ENCODE data around the gene NFATC1. TPM values are rescaled to one million over a fixed set of nuclear protein-coding genes. Genes with fewer than 3 reads are reported as not detected.

NFATC1 gene
- 2.2 and 3.4 TPM in 2 replicates for total RNA-seq (2014; rRNA removed; shearing (Covaris generic))

GRCh38 chr18:79395761-79396404 is at the start of gene NFATC1:
Gene NFATC1 (plus strand): TSS chr18:79395930. CDS start chr18:79396225, 295 bp downstream.
- no peaks in the 10 kb centered on the region for H3K36me3 ChIP-seq
- peaks cover 33% of the 10 kb centered on the region for H3K4me1 ChIP-seq (replicated peaks)
- H3K27ac ChIP-seq = 0 out of 2 replicates have a peak within 1 kb of the TSS, but pooled peaks have one; percentile 11
- H3K27me3 ChIP-seq (replicated peaks) = no peaks in the 10 kb centered on the region; the same call in 1 of the 2 replicates
- H3K9me3 ChIP-seq (replicated peaks) = 0 out of 2 replicates have a peak, but pooled peaks cover 2% of the 10 kb centered on the region
- H3K4me3 ChIP-seq = peak within 1 kb of the TSS; percentile 58
- DNase-seq (ENCODE audit: low read depth in 1 of 2, low spot score in 2 of 2) = peak; percentile 43 to 81

GRCh38 chr18:79345981-79346380 is 49.7 kb upstream of the NFATC1 start:
- Histone ChIP-seq H3K9me3 (replicated peaks) (no peaks in the 10 kb centered on the region), H3K27ac (no peak overlapping the region), H3K4me1 (replicated peaks) (no peaks in the 10 kb centered on the region), H3K36me3 (peaks cover 24% of the 10 kb centered on the region), H3K4me3 (no peak overlapping the region), H3K27me3 (replicated peaks) (no peaks in the 10 kb centered on the region)
- DNase-seq (ENCODE audit: low read depth in 1 of 2, low spot score in 2 of 2) = no peak

GRCh38 chr18:79348066-79348465 is 47.7 kb upstream of the NFATC1 start:
- Histone ChIP-seq H3K4me3 (no peak overlapping the region), H3K36me3 (peaks cover 24% of the 10 kb centered on the region), H3K4me1 (replicated peaks) (no peaks in the 10 kb centered on the region), H3K27me3 (replicated peaks) (no peaks in the 10 kb centered on the region), H3K27ac (no peak overlapping the region), H3K9me3 (replicated peaks) (no peaks in the 10 kb centered on the region)
- no peak for DNase-seq (ENCODE audit: low read depth in 1 of 2, low spot score in 2 of 2)

- Histone ChIP-seq H3K4me1 (replicated peaks) (no peaks in the 10 kb centered on the region), H3K4me3 (no peak overlapping the region), H3K27ac (no peak overlapping the region), H3K36me3 (peaks cover 4% of the 10 kb centered on the region; the same call in 1 of the 2 replicates), H3K9me3 (replicated peaks) (no peaks in the 10 kb centered on the region), H3K27me3 (replicated peaks) (no peaks in the 10 kb centered on the region)
- DNase-seq (ENCODE audit: low read depth in 1 of 2, low spot score in 2 of 2) = no peak
Observed at GRCh38 chr18:79352432-79352831, 43.3 kb upstream of the NFATC1 start.

- peak in 1 of 2 experiments; percentile 44 for DNase-seq (ENCODE audit: low read depth in 1 of 2, low spot score in 2 of 2)
Observed at GRCh38 chr18:79353267-79353666, 42.5 kb upstream of the NFATC1 start.

GRCh38 chr18:79354350-79354749 is 41.4 kb upstream of the NFATC1 start:
- Histone ChIP-seq H3K4me1 (replicated peaks) (no peaks in the 10 kb centered on the region), H3K27me3 (replicated peaks) (no peaks in the 10 kb centered on the region), H3K4me3 (no peak overlapping the region), H3K36me3 (no peaks in the 10 kb centered on the region; the same call in 1 of the 2 replicates), H3K9me3 (replicated peaks) (no peaks in the 10 kb centered on the region), H3K27ac (no peak overlapping the region)
- DNase-seq (ENCODE audit: low read depth in 1 of 2, low spot score in 2 of 2) = no peak

More at GRCh38 chr18:79353267-79353666, 42.5 kb upstream of the NFATC1 start:
- no peaks in the 10 kb centered on the region; the same call in 1 of the 2 replicates for H3K36me3 ChIP-seq
- H3K27me3 ChIP-seq (replicated peaks) = no peaks in the 10 kb centered on the region
- H3K4me3 ChIP-seq = no peak overlapping the region
- no peaks in the 10 kb centered on the region for H3K4me1 ChIP-seq (replicated peaks)
- no peak overlapping the region for H3K27ac ChIP-seq
- no peaks in the 10 kb centered on the region for H3K9me3 ChIP-seq (replicated peaks)

- H3K27ac ChIP-seq = no peak overlapping the region
- H3K27me3 ChIP-seq (replicated peaks) = no peaks in the 10 kb centered on the region
- H3K4me1 ChIP-seq (replicated peaks) = no peaks in the 10 kb centered on the region
- DNase-seq (ENCODE audit: low read depth in 1 of 2, low spot score in 2 of 2) = no peak
- H3K9me3 ChIP-seq (replicated peaks) = no peaks in the 10 kb centered on the region
- no peak overlapping the region for H3K4me3 ChIP-seq
- H3K36me3 ChIP-seq = no peaks in the 10 kb centered on the region; the same call in 1 of the 2 replicates
Observed at GRCh38 chr18:79355433-79356335, 40.0 kb upstream of the NFATC1 start.

- no peaks in the 10 kb centered on the region for H3K9me3 ChIP-seq (replicated peaks)
- no peak overlapping the region for H3K27ac ChIP-seq
- no peaks in the 10 kb centered on the region; the same call in 1 of the 2 replicates for H3K36me3 ChIP-seq
- no peak for DNase-seq (ENCODE audit: low read depth in 1 of 2, low spot score in 2 of 2)
- no peaks in the 10 kb centered on the region for H3K27me3 ChIP-seq (replicated peaks)
- no peak overlapping the region for H3K4me3 ChIP-seq
- peaks cover 5% of the 10 kb centered on the region for H3K4me1 ChIP-seq (replicated peaks)
Observed at GRCh38 chr18:79356435-79356834, 39.3 kb upstream of the NFATC1 start.

GRCh38 chr18:79360933-79361332 is 34.8 kb upstream of the NFATC1 start:
- peaks cover 21% of the 10 kb centered on the region for H3K4me1 ChIP-seq (replicated peaks)
- no peaks in the 10 kb centered on the region for H3K27me3 ChIP-seq (replicated peaks)
- H3K9me3 ChIP-seq (replicated peaks) = no peaks in the 10 kb centered on the region
- H3K4me3 ChIP-seq = no peak overlapping the region
- no peak for DNase-seq (ENCODE audit: low read depth in 1 of 2, low spot score in 2 of 2)
- no peak overlapping the region for H3K27ac ChIP-seq
- no peaks in the 10 kb centered on the region for H3K36me3 ChIP-seq

- H3K27ac ChIP-seq = peak overlapping the region; percentile 5; the same call in 1 of the 2 replicates
Observed at GRCh38 chr18:79361766-79362522, 33.8 kb upstream of the NFATC1 start.

GRCh38 chr18:79365701-79366100 is 30.0 kb upstream of the NFATC1 start:
- peak in 1 of 2 experiments; percentile 36 for DNase-seq (ENCODE audit: low read depth in 1 of 2, low spot score in 2 of 2)
- no peaks in the 10 kb centered on the region for H3K9me3 ChIP-seq (replicated peaks)
- H3K27me3 ChIP-seq (replicated peaks) = no peaks in the 10 kb centered on the region
- no peaks in the 10 kb centered on the region for H3K36me3 ChIP-seq
- no peak overlapping the region for H3K27ac ChIP-seq
- no peak overlapping the region for H3K4me3 ChIP-seq
- peaks cover 29% of the 10 kb centered on the region for H3K4me1 ChIP-seq (replicated peaks)

More at GRCh38 chr18:79361766-79362522, 33.8 kb upstream of the NFATC1 start:
- Histone ChIP-seq H3K36me3 (no peaks in the 10 kb centered on the region), H3K9me3 (replicated peaks) (no peaks in the 10 kb centered on the region), H3K4me3 (no peak overlapping the region), H3K27me3 (replicated peaks) (no peaks in the 10 kb centered on the region), H3K4me1 (replicated peaks) (peaks cover 29% of the 10 kb centered on the region)
- DNase-seq (ENCODE audit: low read depth in 1 of 2, low spot score in 2 of 2) = peak; percentile 73 to 74

GRCh38 chr18:79366177-79367094 is 29.3 kb upstream of the NFATC1 start:
- peak; percentile 64 to 89 for DNase-seq (ENCODE audit: low read depth in 1 of 2, low spot score in 2 of 2)
- Histone ChIP-seq H3K27ac (no peak overlapping the region), H3K36me3 (no peaks in the 10 kb centered on the region), H3K4me1 (replicated peaks) (peaks cover 24% of the 10 kb centered on the region), H3K4me3 (no peak overlapping the region), H3K9me3 (replicated peaks) (no peaks in the 10 kb centered on the region), H3K27me3 (replicated peaks) (no peaks in the 10 kb centered on the region)
